Neural cell (in vitro differentiated cells): Measurements from ENCODE around the gene PRKG1. TPM values are rescaled to one million over a fixed set of nuclear protein-coding genes. Genes with fewer than 3 reads are reported as not detected.

Experiments used
- H2AFZ ChIP-seq: fragments of 200-600, 300-800 bp; sonication (generic), shearing (Covaris generic); 2 replicates; pipeline ENCODE4 v1.6.0; 2014; ENCODE audit warnings: low read depth, mild to moderate bottlenecking, antibody characterized with exemption, low read length, moderate library complexity
- H3F3A ChIP-seq: fragments of 200-600 bp; shearing (Covaris generic); 2 replicates; pipeline ENCODE4 v1.6.1; 2016; ENCODE audit warnings: mild to moderate bottlenecking, moderate library complexity, mixed read lengths, antibody characterized with exemption, low read length; ENCODE audit not compliant: insufficient read depth, poor library complexity, severe bottlenecking
- H3K27ac ChIP-seq: fragments of 200-600, 300-800 bp; sonication (generic), shearing (Covaris generic); 2 replicates; pipeline ENCODE4 v1.5.1; 2014; ENCODE audit warnings: mild to moderate bottlenecking, low read length, moderate library complexity
- H3K27me3 ChIP-seq: fragments of 300-800, 200-600 bp; sonication (generic), shearing (Covaris generic); 2 replicates; pipeline ENCODE4 v1.6.0; 2014; ENCODE audit warnings: mild to moderate bottlenecking, low read depth, low read length, moderate library complexity; ENCODE audit not compliant: insufficient read depth
- H3K36me3 ChIP-seq: fragments of 300-800, 200-600 bp; sonication (generic), shearing (Covaris generic); 2 replicates; pipeline ENCODE4 v1.5.1; 2014; ENCODE audit warnings: mild to moderate bottlenecking, antibody characterized with exemption, low read length, moderate library complexity; ENCODE audit not compliant: insufficient read depth
- H3K4me2 ChIP-seq: fragments of 300-800, 200-600 bp; sonication (generic), shearing (Covaris generic); 2 replicates; pipeline ENCODE4 v1.6.0; 2014; ENCODE audit warnings: mild to moderate bottlenecking, low read length
- H3K4me3 ChIP-seq: fragments of 300-800, 200-600 bp; sonication (generic), shearing (Covaris generic); 2 replicates; pipeline ENCODE4 v1.5.1; 2014; ENCODE audit warnings: mild to moderate bottlenecking, low read length, moderate library complexity
- H3K79me2 ChIP-seq: fragments of 200-600 bp; shearing (Covaris generic); replicated peaks from 2 replicates; pipeline ENCODE4 v1.6.0; 2014; ENCODE audit warnings: mild to moderate bottlenecking, low read length, moderate library complexity; ENCODE audit not compliant: insufficient read depth
- H3K9ac ChIP-seq: fragments of 300-800, 200-600 bp; sonication (generic), shearing (Covaris generic); 2 replicates; pipeline ENCODE4 v1.6.1; 2016; ENCODE audit warnings: mild to moderate bottlenecking, low read length, mixed read lengths
- H3K9me2 ChIP-seq: fragments of 200-600 bp; shearing (Covaris generic); 2 replicates; pipeline ENCODE4 v1.6.1; 2016; ENCODE audit warnings: mild to moderate bottlenecking, low read length, mixed read lengths; ENCODE audit not compliant: insufficient read depth
- H3K9me3 ChIP-seq: fragments of 200-600, 300-800 bp; sonication (generic), shearing (Covaris generic); 2 replicates; pipeline ENCODE4 v1.6.1; 2016; ENCODE audit warnings: mild to moderate bottlenecking, mixed run types, low read length, moderate library complexity, mixed read lengths
- H4K20me1 ChIP-seq: fragments of 200-600 bp; shearing (Covaris generic); 2 replicates; pipeline ENCODE4 v1.6.1; 2016; ENCODE audit warnings: mild to moderate bottlenecking, mixed run types; ENCODE audit not compliant: insufficient read depth
- EP300 ChIP-seq: fragments of 450-650 bp; conservative IDR thresholded peaks from 2 replicates; pipeline ENCODE4 v1.6.1; 2014; ENCODE audit warnings: antibody characterized with exemption, mild to moderate bottlenecking, moderate library complexity; ENCODE audit not compliant: poor library complexity, severe bottlenecking
- EZH2 ChIP-seq: fragments of 200-600, 300-800 bp; shearing (Covaris generic), sonication (generic); IDR thresholded peaks from 2 replicates; pipeline ENCODE4 v1.6.1; 2014; ENCODE audit warnings: antibody characterized with exemption, low read length, borderline replicate concordance, mild to moderate bottlenecking; ENCODE audit not compliant: insufficient read depth, poor library complexity, severe bottlenecking
- MXI1 ChIP-seq: fragments of 450-650 bp; conservative IDR thresholded peaks from 2 replicates; pipeline ENCODE4 v1.6.1; 2014; ENCODE audit warnings: antibody characterized with exemption, mild to moderate bottlenecking; ENCODE audit not compliant: poor library complexity, severe bottlenecking
- RAD21 ChIP-seq: fragments of 450-650 bp; conservative IDR thresholded peaks from 2 replicates; pipeline ENCODE4 v1.6.1; 2014; ENCODE audit warnings: antibody characterized with exemption, mild to moderate bottlenecking, moderate library complexity
- REST ChIP-seq: IDR thresholded peaks from 2 replicates; pipeline ENCODE4 v1.6.1; 2012; ENCODE audit warnings: borderline replicate concordance
- SMC3 ChIP-seq: fragments of 450-650 bp; conservative IDR thresholded peaks from 2 replicates; pipeline ENCODE4 v1.6.1; 2014; ENCODE audit warnings: antibody characterized with exemption, mild to moderate bottlenecking, moderate library complexity; ENCODE audit not compliant: poor library complexity
- TAF1 ChIP-seq: IDR thresholded peaks from 2 replicates; pipeline ENCODE4 v1.6.1; 2012; ENCODE audit warnings: low read depth
- polyA plus RNA-seq: library from polyadenylated mRNA; depleted of rRNA; stranded (reverse); fragments of >200 nt; gene quantifications from 2 replicates; pipeline ENCODE4 v1.2.3, GENCODE V29; 2014

PRKG1 gene
- polyA plus RNA-seq, 1 donor from 2014 or later: 2.2 TPM

- H3K79me2 ChIP-seq: no peaks in the 10 kb centered on the region
- no peak overlapping the region for H3K4me3 ChIP-seq
- H3K9me2 ChIP-seq: no peaks in the 10 kb centered on the region
- no peak for TF ChIP-seq EP300
- no peaks in the 10 kb centered on the region for H3K9me3 ChIP-seq
- no peaks in the 10 kb centered on the region for H3F3A ChIP-seq
- H4K20me1 ChIP-seq: no peaks in the 10 kb centered on the region
- H2AFZ ChIP-seq: no peak overlapping the region
- H3K36me3 ChIP-seq: no peaks in the 10 kb centered on the region
- no peak overlapping the region for H3K27ac ChIP-seq
- no peak overlapping the region for H3K4me2 ChIP-seq
- no peaks in the 10 kb centered on the region for H3K27me3 ChIP-seq
- no peak overlapping the region for H3K9ac ChIP-seq
Measured at GRCh38 chr10:52337225-52337624, 1262.9 kb downstream of the PRKG1 start.

GRCh38 chr10:52343439-52343838, 1269.2 kb downstream of the PRKG1 start:
- H3K27ac ChIP-seq: no peak overlapping the region

GRCh38 chr10:52346394-52347326, 1272.4 kb downstream of the PRKG1 start:
- Histone ChIP-seq H3K36me3 (no peaks in the 10 kb centered on the region), H3K4me3 (no peak overlapping the region), H3K9me3 (no peaks in the 10 kb centered on the region), H3K4me2 (no peak overlapping the region), H4K20me1 (no peaks in the 10 kb centered on the region), H3K27ac (no peak overlapping the region), H3F3A (no peaks in the 10 kb centered on the region), H2AFZ (no peak overlapping the region), H3K79me2 (no peaks in the 10 kb centered on the region), H3K9ac (no peak overlapping the region), H3K9me2 (no peaks in the 10 kb centered on the region), H3K27me3 (no peaks in the 10 kb centered on the region)
- TF ChIP-seq RAD21 (no peak), TAF1 (no peak), EP300 (no peak), EZH2 (no peak)

More at GRCh38 chr10:52343439-52343838, 1269.2 kb downstream of the PRKG1 start:
- H3K27me3 ChIP-seq: no peaks in the 10 kb centered on the region
- no peaks in the 10 kb centered on the region for H3F3A ChIP-seq
- no peak overlapping the region for H3K4me2 ChIP-seq
- H4K20me1 ChIP-seq: no peaks in the 10 kb centered on the region
- H3K36me3 ChIP-seq: no peaks in the 10 kb centered on the region
- no peak for TF ChIP-seq EZH2
- no peak for TF ChIP-seq REST
- no peak for TF ChIP-seq TAF1
- TF ChIP-seq MXI1: no peak
- TF ChIP-seq EP300: no peak
- TF ChIP-seq SMC3: no peak
- H3K79me2 ChIP-seq: no peaks in the 10 kb centered on the region
- no peaks in the 10 kb centered on the region for H3K9me2 ChIP-seq
- H3K4me3 ChIP-seq: no peak overlapping the region
- no peak overlapping the region for H3K9ac ChIP-seq
- no peak overlapping the region for H2AFZ ChIP-seq
- H3K9me3 ChIP-seq: no peaks in the 10 kb centered on the region
